GM12878 (cell line): ENCODE measurements around the gene RBM4. TPM values are rescaled to one million over a fixed set of nuclear protein-coding genes. Genes with fewer than 3 reads are reported as not detected.

ENCODE experiments used
- KLF5 ChIP-seq: fragments of 450-650 bp; IDR thresholded peaks from 2 replicates; pipeline ENCODE4 v1.6.1; 2014; ENCODE audit warnings: mild to moderate bottlenecking; ENCODE audit not compliant: partially characterized antibody
- SPI1 ChIP-seq: IDR thresholded peaks from 2 replicates; pipeline ENCODE4 v1.6.1; 2011; ENCODE audit warnings: low read depth, mild to moderate bottlenecking, low read length, moderate library complexity, borderline replicate concordance; ENCODE audit not compliant: insufficient read depth
- polyA plus RNA-seq, 11 experiments: library from polyadenylated mRNA; depleted of rRNA in 4 of 11; unstranded in 6 of 11; stranded (reverse) in 5 of 11; fragments of >200 nt; fragmentation: Nextera tagmentation in 4 of 11; fragmentation: Illumina TruSeq in 1 of 11; extraction: Ambion mirVana in 4 of 11; extraction: Trizol in 1 of 11; gene quantifications; 1 replicate in 1 of 11; 2 replicates in 10 of 11; pipeline versions ENCODE4 v1.2.1 to v1.2.3, GENCODE V29; 2011 to 2016; ENCODE audit warnings: inconsistent platforms in 2 of 11, missing spikeins in 2 of 11, low read depth in 1 of 11
- small RNA-seq: library from RNA; depleted of rRNA; stranded (forward); fragments of <200 nt; gene quantifications from one replicate; pipeline ENCODE3, GENCODE V24; 2014
- total RNA-seq, 4 experiments: library from RNA; depleted of rRNA in 3 of 4; stranded (reverse); fragments of >200 nt in 3 of 4; fragmentation: Illumina TruSeq in 1 of 4; extraction: Trizol in 1 of 4; gene quantifications; 2 replicates each; pipeline versions ENCODE4 v1.2.1 to v1.2.3, GENCODE V29; 2013 to 2021

Gene RBM4
- total and polyA plus RNA-seq, 10 of the 15 experiments (the other 5 are each of a cell fraction or from before 2014, with no cell fraction given), result 105 to 224 (median 138) TPM

DNA sequence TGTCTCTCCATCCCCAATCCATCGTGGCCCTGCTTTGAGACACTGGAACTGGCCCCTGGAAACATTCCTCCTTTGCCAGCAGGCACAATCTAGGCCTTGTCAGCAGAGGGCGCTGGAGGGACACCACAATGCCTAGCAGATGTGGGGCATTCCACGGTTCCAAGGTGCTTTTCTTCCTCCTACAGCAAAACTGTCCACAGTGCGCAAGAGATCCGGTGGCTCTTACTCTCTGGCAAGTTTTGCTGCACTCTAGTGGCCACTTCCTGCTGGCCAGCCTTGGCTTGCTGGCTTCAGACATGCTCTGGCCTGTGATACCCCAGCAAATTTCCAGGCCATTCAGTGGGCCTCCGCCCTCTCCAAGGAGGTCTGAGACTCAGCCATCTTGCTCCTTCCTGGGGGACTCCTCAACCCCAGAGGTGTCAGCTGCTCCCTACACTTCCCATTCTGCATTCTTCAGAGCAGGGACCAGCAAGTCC lies 56.3 kb downstream of the RBM4 start (continued):
- TF ChIP-seq SPI1, result no peak
- TF ChIP-seq KLF5, result no peak

Small RNA genes within 50 kb of the gene (small RNA-seq; reads per million reads assigned to genes)
- not detected for gene RNU4-39P

Other genes with a start within 250 kb of the RBM4 start
Only the 7 nearest of the 15 such genes appear.
- gene ACTN3, start 91.8 kb upstream of the RBM4 start, total RNA-seq (2014; rRNA removed), result 0.16 and 0.17 TPM in 2 replicates
- gene ACTN3, start 91.8 kb upstream of the RBM4 start, total RNA-seq (2014; rRNA removed; fragmentation: Illumina TruSeq; extraction: Trizol), result 0.05 and 0.09 TPM in 2 replicates
- gene ACTN3, start 91.8 kb upstream of the RBM4 start, total RNA-seq (2021), result 0.36 and 0.40 TPM in 2 replicates
- gene ACTN3, start 91.8 kb upstream of the RBM4 start, polyA plus RNA-seq (2011; rRNA removed), result 0.04 and 0.10 TPM in 2 replicates
- 0.31 TPM in 1 of 2 replicates, not detected in the other for gene ACTN3, start 91.8 kb upstream of the RBM4 start, polyA plus RNA-seq (2014; fragmentation: Illumina TruSeq; extraction: Trizol)
- gene ACTN3, start 91.8 kb upstream of the RBM4 start, polyA plus RNA-seq (2014; fragmentation: Nextera tagmentation; extraction: Ambion mirVana), result not detected
- 0.52 and 0.67 TPM in 2 replicates for gene ACTN3, start 91.8 kb upstream of the RBM4 start, polyA plus RNA-seq (2014; rRNA removed)
- under 1 TPM in 1 of 2 experiments, not detected in 1; 0.06 TPM for gene ACTN3, start 91.8 kb upstream of the RBM4 start, polyA plus RNA-seq (2016; fragmentation: Nextera tagmentation; extraction: Ambion mirVana)
- 0.11 TPM in 1 of 2 replicates, not detected in the other for gene CTSF, start 70.1 kb upstream of the RBM4 start, total RNA-seq (2014; rRNA removed)
- gene CTSF, start 70.1 kb upstream of the RBM4 start, total RNA-seq (2014; rRNA removed; fragmentation: Illumina TruSeq; extraction: Trizol), result 0.09 and 0.22 TPM in 2 replicates
- gene CTSF, start 70.1 kb upstream of the RBM4 start, total RNA-seq (2021), result 0.29 and 0.33 TPM in 2 replicates
- 0.24 and 0.30 TPM in 2 replicates for gene CTSF, start 70.1 kb upstream of the RBM4 start, polyA plus RNA-seq (2011; rRNA removed)
- gene CTSF, start 70.1 kb upstream of the RBM4 start, polyA plus RNA-seq (2014; fragmentation: Illumina TruSeq; extraction: Trizol), result not detected in 2 replicates
- not detected for gene CTSF, start 70.1 kb upstream of the RBM4 start, polyA plus RNA-seq (2014; fragmentation: Nextera tagmentation; extraction: Ambion mirVana)
- gene CTSF, start 70.1 kb upstream of the RBM4 start, polyA plus RNA-seq (2014; rRNA removed), result 0.05 and 0.41 TPM in 2 replicates
- gene CTSF, start 70.1 kb upstream of the RBM4 start, polyA plus RNA-seq (2016; fragmentation: Nextera tagmentation; extraction: Ambion mirVana), result under 1 TPM in 1 of 2 experiments, not detected in 1; 0.15 TPM
- 0.17 TPM in 1 of 2 replicates, not detected in the other for gene CCDC87, start 45.6 kb upstream of the RBM4 start, total RNA-seq (2014; rRNA removed)
- gene CCDC87, start 45.6 kb upstream of the RBM4 start, total RNA-seq (2014; rRNA removed; fragmentation: Illumina TruSeq; extraction: Trizol), result 0.09 TPM in 1 of 2 replicates, not detected in the other
- gene CCDC87, start 45.6 kb upstream of the RBM4 start, total RNA-seq (2021), result 0.08 and 0.13 TPM in 2 replicates
- 0.04 TPM in 1 of 2 replicates, not detected in the other for gene CCDC87, start 45.6 kb upstream of the RBM4 start, polyA plus RNA-seq (2011; rRNA removed)
- gene CCDC87, start 45.6 kb upstream of the RBM4 start, polyA plus RNA-seq (2014; fragmentation: Illumina TruSeq; extraction: Trizol), result 0.07 TPM in 1 of 2 replicates, not detected in the other
- gene CCDC87, start 45.6 kb upstream of the RBM4 start, polyA plus RNA-seq (2014; fragmentation: Nextera tagmentation; extraction: Ambion mirVana), result under 1 TPM in 1 of 2 experiments, not detected in 1; 0.02 TPM
- not detected in 2 replicates for gene CCDC87, start 45.6 kb upstream of the RBM4 start, polyA plus RNA-seq (2014; rRNA removed)
- under 1 TPM in 1 of 2 experiments, not detected in 1; 0.11 TPM for gene CCDC87, start 45.6 kb upstream of the RBM4 start, polyA plus RNA-seq (2016; fragmentation: Nextera tagmentation; extraction: Ambion mirVana)
- 35.8 and 40.6 TPM in 2 replicates for gene CCS, start 45.5 kb upstream of the RBM4 start, total RNA-seq (2014; rRNA removed)
- gene CCS, start 45.5 kb upstream of the RBM4 start, total RNA-seq (2014; rRNA removed; fragmentation: Illumina TruSeq; extraction: Trizol), result 25.3 and 25.8 TPM in 2 replicates
- gene CCS, start 45.5 kb upstream of the RBM4 start, total RNA-seq (2021), result 33.8 and 35.3 TPM in 2 replicates
- 10.9 and 15.7 TPM in 2 replicates for gene CCS, start 45.5 kb upstream of the RBM4 start, polyA plus RNA-seq (2011; rRNA removed)
- gene CCS, start 45.5 kb upstream of the RBM4 start, polyA plus RNA-seq (2014; fragmentation: Illumina TruSeq; extraction: Trizol), result 7.0 and 20.5 TPM in 2 replicates
- gene CCS, start 45.5 kb upstream of the RBM4 start, polyA plus RNA-seq (2014; fragmentation: Nextera tagmentation; extraction: Ambion mirVana), result 1 to 10 TPM; 1.5 to 7.6 TPM
- gene CCS, start 45.5 kb upstream of the RBM4 start, polyA plus RNA-seq (2014; rRNA removed), result 44.2 and 46.6 TPM in 2 replicates
- 10 to 100 TPM; 41.9 to 44.1 TPM for gene CCS, start 45.5 kb upstream of the RBM4 start, polyA plus RNA-seq (2016; fragmentation: Nextera tagmentation; extraction: Ambion mirVana)
- gene RBM14, start 22.1 kb upstream of the RBM4 start, total RNA-seq (2014; rRNA removed), result 51.2 and 63.3 TPM in 2 replicates
- gene RBM14, start 22.1 kb upstream of the RBM4 start, total RNA-seq (2014; rRNA removed; fragmentation: Illumina TruSeq; extraction: Trizol), result 30.6 and 34.4 TPM in 2 replicates
- 114 and 133 TPM in 2 replicates for gene RBM14, start 22.1 kb upstream of the RBM4 start, total RNA-seq (2021)
- gene RBM14, start 22.1 kb upstream of the RBM4 start, polyA plus RNA-seq (2011; rRNA removed), result 18.1 and 29.0 TPM in 2 replicates
- gene RBM14, start 22.1 kb upstream of the RBM4 start, polyA plus RNA-seq (2014; fragmentation: Illumina TruSeq; extraction: Trizol), result 33.3 and 34.4 TPM in 2 replicates
- gene RBM14, start 22.1 kb upstream of the RBM4 start, polyA plus RNA-seq (2014; fragmentation: Nextera tagmentation; extraction: Ambion mirVana), result 10 to 100 TPM in 1 of 2 experiments, 1 to 10 TPM in 1; 5.4 to 16.1 TPM
- gene RBM14, start 22.1 kb upstream of the RBM4 start, polyA plus RNA-seq (2014; rRNA removed), result 54.6 and 59.2 TPM in 2 replicates
- gene RBM14, start 22.1 kb upstream of the RBM4 start, polyA plus RNA-seq (2016; fragmentation: Nextera tagmentation; extraction: Ambion mirVana), result 100 to 1,000 TPM; 138 to 140 TPM
- 15.5 and 16.2 TPM in 2 replicates for gene RBM4B, start 39.2 kb downstream of the RBM4 start, total RNA-seq (2014; rRNA removed)
- 16.4 and 17.2 TPM in 2 replicates for gene RBM4B, start 39.2 kb downstream of the RBM4 start, total RNA-seq (2014; rRNA removed; fragmentation: Illumina TruSeq; extraction: Trizol)
- 15.0 and 16.1 TPM in 2 replicates for gene RBM4B, start 39.2 kb downstream of the RBM4 start, total RNA-seq (2021)
- gene RBM4B, start 39.2 kb downstream of the RBM4 start, polyA plus RNA-seq (2011; rRNA removed), result 37.0 and 38.1 TPM in 2 replicates
- 19.4 and 20.6 TPM in 2 replicates for gene RBM4B, start 39.2 kb downstream of the RBM4 start, polyA plus RNA-seq (2014; fragmentation: Illumina TruSeq; extraction: Trizol)
- 10 to 100 TPM; 17.2 to 23.8 TPM for gene RBM4B, start 39.2 kb downstream of the RBM4 start, polyA plus RNA-seq (2014; fragmentation: Nextera tagmentation; extraction: Ambion mirVana)
- 23.6 and 26.5 TPM in 2 replicates for gene RBM4B, start 39.2 kb downstream of the RBM4 start, polyA plus RNA-seq (2014; rRNA removed)
- 10 to 100 TPM; 28.1 to 36.8 TPM for gene RBM4B, start 39.2 kb downstream of the RBM4 start, polyA plus RNA-seq (2016; fragmentation: Nextera tagmentation; extraction: Ambion mirVana)
- gene SPTBN2, start 90.5 kb downstream of the RBM4 start, total RNA-seq (2014; rRNA removed), result 0.87 and 1.0 TPM in 2 replicates
- gene SPTBN2, start 90.5 kb downstream of the RBM4 start, total RNA-seq (2014; rRNA removed; fragmentation: Illumina TruSeq; extraction: Trizol), result 0.37 and 0.40 TPM in 2 replicates
- gene SPTBN2, start 90.5 kb downstream of the RBM4 start, total RNA-seq (2021), result 0.69 and 0.98 TPM in 2 replicates
- gene SPTBN2, start 90.5 kb downstream of the RBM4 start, polyA plus RNA-seq (2011; rRNA removed), result not detected in 2 replicates
- 0.10 and 0.38 TPM in 2 replicates for gene SPTBN2, start 90.5 kb downstream of the RBM4 start, polyA plus RNA-seq (2014; fragmentation: Illumina TruSeq; extraction: Trizol)
- gene SPTBN2, start 90.5 kb downstream of the RBM4 start, polyA plus RNA-seq (2014; fragmentation: Nextera tagmentation; extraction: Ambion mirVana), result not detected
- gene SPTBN2, start 90.5 kb downstream of the RBM4 start, polyA plus RNA-seq (2014; rRNA removed), result 0.74 and 0.77 TPM in 2 replicates
- gene SPTBN2, start 90.5 kb downstream of the RBM4 start, polyA plus RNA-seq (2016; fragmentation: Nextera tagmentation; extraction: Ambion mirVana), result not detected